Posterior vena cava (tissue), 2 donors: ENCODE results near the gene GLIS2. TPM values are rescaled to one million over a fixed set of nuclear protein-coding genes. Genes with fewer than 3 reads are reported as not detected.

Source experiments
- DNase-seq: peaks from one replicate; pipeline ENCODE4 v3.0.0-alpha.2; 2020; ENCODE audit warnings: low spot score
- intact Hi-C, 2 donors: fragments of 100-400 bp; cut with DNase I; formaldehyde crosslinking; loops; one replicate each; pipeline versions ENCODE4 v1.14.1 to v1.14.2; 2022 to 2023
- total RNA-seq, 2 donors: library from RNA; stranded (reverse); fragmentation: NEBNext Ultra II Directional; extraction: Animal tissue kit (Norgen Biotek cat#: 25700); gene quantifications; one replicate each; pipeline ENCODE4 v1.2.1, GENCODE V29; 2021
- donor health status: DM: yes; HTN: yes; CAD: no.
- donor health status: DM: yes; HTN: yes; CAD: no.

GLIS2 gene
- total RNA-seq, 2 donors from 2014 or later, result 35.6 to 49.0 TPM

DNA sequence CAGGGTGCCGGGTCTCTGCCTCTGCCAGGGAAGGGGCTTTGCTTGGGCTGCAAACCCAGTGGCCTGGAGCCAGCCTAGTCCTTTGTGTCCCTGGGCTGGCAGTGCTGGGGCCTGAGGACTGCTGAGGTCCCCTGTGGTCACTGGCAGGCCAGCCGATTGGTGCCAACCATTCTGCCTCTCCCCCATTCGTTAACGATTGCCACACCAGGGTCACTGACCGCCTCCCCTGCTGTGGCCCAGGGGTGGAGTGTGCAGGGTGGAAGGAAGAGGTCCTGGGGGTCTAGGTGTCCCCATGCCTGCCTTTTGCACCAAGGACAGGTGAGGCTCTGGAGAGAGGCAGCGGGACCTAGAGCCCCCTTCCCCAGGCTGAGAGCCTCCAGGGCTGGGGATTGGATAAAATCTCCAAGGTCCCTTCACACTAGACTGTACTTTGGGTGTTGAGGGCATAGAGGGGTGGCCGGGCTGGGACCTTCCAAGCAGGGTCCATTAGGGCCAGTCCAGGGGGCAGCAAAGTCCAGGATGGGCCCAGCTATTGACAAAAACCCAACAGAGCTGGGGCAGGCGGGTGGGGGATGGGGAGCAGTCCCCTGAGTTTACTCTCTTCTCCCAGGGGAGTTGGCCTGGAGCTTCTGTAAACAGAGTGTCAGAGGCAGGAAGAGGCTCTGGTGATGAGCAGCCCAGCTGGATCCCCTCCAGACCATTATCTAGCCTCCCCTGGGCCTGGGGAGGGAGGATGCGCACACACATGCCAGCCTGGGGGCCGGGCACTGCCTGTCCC is 56.9 kb downstream of the GLIS2 start:
- DNase-seq, result no peak
- intact Hi-C loops, result no loop called here

DNA sequence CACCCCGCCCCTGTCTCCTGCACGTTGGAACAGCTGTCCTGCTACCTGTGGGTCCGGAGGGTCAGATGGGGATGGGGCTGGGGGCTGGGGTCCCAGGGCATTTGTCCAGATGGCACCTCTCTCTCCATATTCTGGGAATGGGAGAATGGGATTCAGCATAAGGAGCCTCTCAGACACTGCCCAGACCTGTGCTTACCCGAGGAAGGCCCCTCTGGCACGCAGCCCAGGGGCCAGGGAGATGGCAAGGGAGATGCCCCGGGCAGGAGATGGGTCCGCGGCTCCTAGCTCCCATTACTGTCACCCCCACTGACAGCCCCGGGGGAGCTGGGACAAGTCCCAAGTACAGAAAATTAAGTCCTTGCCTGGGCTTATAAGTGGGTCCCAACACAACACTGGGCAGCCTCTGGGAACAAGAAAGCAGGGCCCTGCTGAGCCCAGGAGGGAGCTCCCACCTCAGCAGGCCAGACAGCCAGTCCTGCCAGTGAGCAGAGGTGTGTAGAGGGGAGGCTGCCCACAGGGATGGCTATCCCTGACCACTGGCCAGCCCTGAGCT is 57.6 kb downstream of the GLIS2 start:
- DNase-seq, result no peak
- intact Hi-C loops, result no loop called here

- DNase-seq, result peak; percentile 94
- intact Hi-C loops, result no loop called here
These were observed 58.3 kb downstream of the GLIS2 start for GRCh38 chr16:4373909-4374742.

DNA sequence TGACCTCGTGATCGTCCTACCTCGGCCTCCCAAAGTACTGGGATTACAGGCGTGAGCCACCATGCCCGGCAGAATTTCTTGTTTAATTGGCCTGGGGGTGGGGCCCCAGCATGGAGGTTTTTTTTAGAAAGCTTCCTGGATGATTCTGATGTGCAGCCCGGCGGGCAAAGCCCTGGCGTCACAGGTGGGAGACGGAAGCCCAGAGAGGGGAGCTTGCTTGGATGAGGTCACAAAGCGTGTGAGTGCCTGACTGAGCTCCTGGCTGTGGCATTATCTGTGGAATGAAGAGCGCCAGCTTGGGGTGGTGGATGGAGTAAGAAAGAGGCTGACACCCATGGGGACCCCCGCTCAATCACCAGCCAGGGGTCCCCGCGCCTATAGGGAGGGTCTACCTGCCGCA is 59.9 kb downstream of the GLIS2 start:
- no peak for DNase-seq
- intact Hi-C loops, result no loop called here

GRCh38 chr16:4376126-4376892 is 60.4 kb downstream of the GLIS2 start:
- intact Hi-C loops, result no loop called here
- peak; percentile 97 for DNase-seq

GRCh38 chr16:4376893-4377572 is 61.2 kb downstream of the GLIS2 start:
- no peak for DNase-seq
- intact Hi-C loops, result no loop called here

DNA sequence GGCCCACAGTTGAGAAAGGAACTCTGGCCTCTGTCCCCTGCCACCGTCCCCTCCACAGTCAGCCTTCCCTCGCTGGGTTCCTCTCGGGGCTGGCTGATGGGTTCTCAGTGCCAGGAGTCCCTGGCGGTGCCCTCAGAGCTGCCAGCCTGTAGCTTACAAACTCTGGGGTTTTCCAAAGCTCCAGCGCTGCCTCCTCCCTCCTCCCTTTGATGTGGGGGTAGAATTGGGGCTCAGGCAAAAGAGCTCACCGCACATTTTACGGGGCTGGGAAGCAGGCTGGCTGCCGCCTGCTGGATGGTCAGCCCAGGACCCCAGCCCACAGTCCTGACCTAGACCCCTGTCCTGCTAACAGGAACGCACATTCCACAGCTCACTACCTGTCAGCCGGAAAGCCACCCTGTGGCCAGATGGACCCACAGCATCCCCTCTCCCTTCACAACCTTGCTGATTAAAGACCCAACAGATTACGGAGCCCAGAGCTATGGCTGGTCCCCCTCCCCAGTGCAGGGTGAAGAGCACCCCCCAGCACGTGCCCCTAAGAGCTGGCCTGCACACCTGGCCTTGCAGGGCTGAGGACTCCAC is 61.8 kb downstream of the GLIS2 start:
- DNase-seq, result no peak
- intact Hi-C loops, result no loop called here

DNA sequence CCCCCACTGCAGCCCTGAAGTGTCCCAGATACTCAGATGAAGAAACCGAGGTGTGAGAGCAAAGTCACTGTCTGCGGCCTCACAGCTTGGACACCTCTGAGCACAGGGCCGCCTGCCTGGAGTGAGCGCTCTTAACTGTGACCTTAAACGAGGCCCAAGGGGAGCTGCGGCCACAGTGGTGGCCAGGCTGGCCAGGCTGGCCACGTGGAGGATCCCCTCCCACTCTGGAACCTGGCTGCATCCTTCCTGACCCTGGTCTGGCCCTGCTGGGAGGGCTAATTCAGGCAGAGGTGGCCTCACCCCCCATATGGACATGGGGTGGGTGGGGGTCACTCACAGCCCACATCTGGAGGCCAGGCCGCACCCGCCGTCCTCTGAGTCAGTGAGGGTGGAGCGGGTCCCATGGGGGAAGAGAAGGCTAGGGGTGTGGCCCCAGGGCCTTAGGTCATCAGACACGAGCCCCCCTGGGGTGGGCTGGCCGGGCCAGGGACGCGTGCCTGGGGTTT is 62.3 kb downstream of the GLIS2 start:
- peak; percentile 94 for DNase-seq
- intact Hi-C loops, result no loop called here

- intact Hi-C loops, result no loop called here
- no peak for DNase-seq
These were observed 63.3 kb downstream of the GLIS2 start for GRCh38 chr16:4378999-4379690.

- intact Hi-C loops, result no loop called here
- no peak for DNase-seq
These were observed 64.5 kb downstream of the GLIS2 start for GRCh38 chr16:4380119-4381063.

- no peak for DNase-seq
- intact Hi-C loops, result no loop called here
These were observed 65.4 kb downstream of the GLIS2 start for GRCh38 chr16:4381072-4381934.

GRCh38 chr16:4381935-4382794 is 66.3 kb downstream of the GLIS2 start:
- no peak for DNase-seq
- intact Hi-C loops, result no loop called here

DNA sequence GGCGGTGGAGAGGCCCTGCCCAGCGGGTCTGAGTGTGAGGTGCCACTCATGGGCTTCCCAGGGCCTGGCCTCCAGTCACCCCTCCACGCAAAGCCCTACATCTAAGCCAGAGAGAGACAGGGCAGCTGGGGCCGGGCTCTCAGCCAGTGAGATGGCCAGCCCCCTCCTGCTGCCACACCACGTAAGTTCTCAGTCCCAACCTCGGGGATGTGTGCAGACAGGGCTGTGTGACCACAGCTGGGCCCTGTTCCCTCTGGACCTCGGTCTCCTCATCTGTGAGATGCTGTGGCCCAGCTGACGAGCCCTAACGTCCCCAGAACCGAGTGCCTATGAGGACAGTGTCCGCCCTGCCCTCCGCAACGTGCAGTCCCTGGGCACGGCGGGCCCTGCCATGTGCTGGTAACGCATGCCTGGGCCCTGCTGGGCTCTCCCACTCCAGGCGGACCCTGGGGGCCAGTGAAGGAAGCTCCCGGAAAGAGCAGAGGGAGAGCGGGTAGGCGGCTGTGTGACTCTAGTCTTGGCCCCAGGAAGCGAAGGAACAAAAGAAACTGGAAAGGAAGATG is 67.0 kb downstream of the GLIS2 start:
- DNase-seq, result no peak
- intact Hi-C loops, result no loop called here

DNA sequence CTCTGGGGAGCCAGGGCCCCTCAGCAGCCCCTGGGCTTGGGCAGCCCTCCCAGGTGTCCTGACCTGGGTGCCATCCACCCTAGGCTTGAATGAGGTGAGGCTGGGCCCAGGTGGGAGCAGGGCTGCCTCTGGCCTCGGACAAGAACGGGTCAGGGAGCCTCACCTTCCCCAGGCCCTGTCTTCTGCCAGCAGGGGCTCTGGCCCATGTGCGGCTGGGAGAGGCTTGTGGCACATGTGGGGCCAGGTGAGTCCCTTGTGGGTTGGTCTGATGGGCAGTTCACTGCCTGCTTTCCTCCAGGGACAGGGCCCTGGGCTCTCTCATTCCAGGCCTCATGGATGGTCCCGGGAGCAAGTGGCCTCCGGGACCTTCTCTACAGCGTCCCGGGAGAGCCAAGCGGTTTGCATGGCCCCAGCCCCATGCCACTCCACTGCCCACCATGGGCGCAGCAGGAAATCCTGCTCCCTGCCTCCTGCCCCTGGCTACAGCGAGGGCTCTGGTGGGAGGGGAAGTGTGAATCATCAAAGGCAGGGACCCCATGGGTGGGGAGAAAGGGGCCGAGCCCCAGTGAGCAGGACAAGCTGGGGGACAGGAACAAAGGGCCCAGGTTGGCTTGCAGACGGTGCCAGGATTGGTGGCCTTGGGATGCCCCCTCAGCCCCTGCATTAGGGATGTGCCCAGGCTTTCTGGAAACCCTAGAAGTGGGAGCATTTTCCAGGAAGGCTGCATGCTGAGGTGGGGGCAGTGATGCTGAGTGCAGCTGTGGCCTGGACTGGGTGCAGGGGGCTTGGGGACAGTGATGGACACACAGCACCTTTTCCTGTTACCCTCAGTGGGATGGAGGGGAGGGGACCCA is 68.0 kb downstream of the GLIS2 start:
- DNase-seq, result no peak
- intact Hi-C loops, result no loop called here
